Osteoblast (primary cell): ENCODE data around the gene DDX55. TPM values are rescaled to one million over a fixed set of nuclear protein-coding genes. Genes with fewer than 3 reads are reported as not detected.

Experiments
- DNase-seq: peaks from one replicate; pipeline ENCODE4 v3.0.0; 2011; ENCODE audit warnings: low spot score, mixed read lengths; ENCODE audit not compliant: insufficient read length; ENCODE audit errors: missing footprints
- H2AFZ ChIP-seq: 2 replicates; pipeline ENCODE4 v1.6.0; 2011; ENCODE audit warnings: mild to moderate bottlenecking, low read length
- H3K27ac ChIP-seq: 2 replicates; pipeline ENCODE4 v1.5.1; 2011; ENCODE audit warnings: mild to moderate bottlenecking, low read depth, low read length, moderate library complexity
- H3K27me3 ChIP-seq: 2 replicates; pipeline ENCODE4 v1.6.0; 2012; ENCODE audit warnings: mild to moderate bottlenecking, control low read depth, inconsistent platforms, low read length, moderate library complexity; ENCODE audit not compliant: insufficient read depth
- H3K36me3 ChIP-seq: 2 replicates; pipeline ENCODE4 v1.5.1; 2011; ENCODE audit warnings: mild to moderate bottlenecking, low read length, control low read depth, moderate library complexity; ENCODE audit not compliant: insufficient read depth
- H3K4me1 ChIP-seq: 2 replicates; pipeline ENCODE4 v1.5.1; 2011; ENCODE audit warnings: mild to moderate bottlenecking, low read length, control low read depth, moderate library complexity; ENCODE audit not compliant: insufficient read depth
- H3K4me2 ChIP-seq: 2 replicates; pipeline ENCODE4 v1.6.0; 2011; ENCODE audit warnings: mild to moderate bottlenecking, low read length; ENCODE audit not compliant: insufficient read depth
- H3K4me3 ChIP-seq: fragments of 200-600 bp; sonication (generic); 3 replicates; pipeline ENCODE4 v1.5.1; 2012; ENCODE audit warnings: mild to moderate bottlenecking, low read length, inconsistent platforms; ENCODE audit not compliant: insufficient read depth
- H3K79me2 ChIP-seq: 2 replicates; pipeline ENCODE4 v1.6.0; 2012; ENCODE audit warnings: mild to moderate bottlenecking, low read length, control low read depth, inconsistent platforms; ENCODE audit not compliant: insufficient read depth
- H3K9me3 ChIP-seq: 2 replicates; pipeline ENCODE4 v1.5.1; 2011; ENCODE audit warnings: low read depth, low read length, control low read depth
- H4K20me1 ChIP-seq: 2 replicates; pipeline ENCODE4 v1.6.0; 2012; ENCODE audit warnings: mild to moderate bottlenecking, low read length, control low read depth; ENCODE audit not compliant: insufficient read depth
- CTCF ChIP-seq: IDR thresholded peaks from 2 replicates; pipeline ENCODE4 v1.5.1; 2011; ENCODE audit warnings: mild to moderate bottlenecking, low read depth, low read length, moderate library complexity; ENCODE audit errors: extremely low read depth
- small RNA-seq: library from RNA; depleted of rRNA; stranded (forward); fragments of <200 nt; gene quantifications from one replicate; pipeline ENCODE3, GENCODE V24; 2012
- total RNA-seq: library from RNA; depleted of rRNA; stranded (reverse); fragments of >200 nt; gene quantifications from 2 replicates; pipeline ENCODE4 v1.2.3, GENCODE V29; 2012

Gene DDX55
- total RNA-seq, 1 donor: 20.6 TPM

- Histone ChIP-seq H3K9me3 (no peaks in the 10 kb centered on the region), H3K79me2 (no peaks in the 10 kb centered on the region), H4K20me1 (no peaks in the 10 kb centered on the region), H3K4me2 (no peak overlapping the region), H2AFZ (no peak overlapping the region), H3K4me1 (peaks cover 17% of the 10 kb centered on the region), H3K27ac (no peak overlapping the region), H3K4me3 (no peak overlapping the region), H3K27me3 (no peaks in the 10 kb centered on the region), H3K36me3 (peaks cover 45% of the 10 kb centered on the region)
- no peak for DNase-seq
- TF ChIP-seq CTCF: no peak
These were observed 54.5 kb downstream of the DDX55 start for GRCh38 chr12:123656392-123656791.

- no peak for DNase-seq
- Histone ChIP-seq H3K4me1 (peaks cover 17% of the 10 kb centered on the region), H3K36me3 (peaks cover 39% of the 10 kb centered on the region), H3K79me2 (no peaks in the 10 kb centered on the region), H3K4me2 (no peak overlapping the region), H4K20me1 (no peaks in the 10 kb centered on the region), H3K4me3 (no peak overlapping the region), H3K27ac (no peak overlapping the region), H3K9me3 (no peaks in the 10 kb centered on the region), H3K27me3 (no peaks in the 10 kb centered on the region), H2AFZ (no peak overlapping the region)
- no peak for TF ChIP-seq CTCF
These were observed 55.3 kb downstream of the DDX55 start for GRCh38 chr12:123657211-123657610.

GRCh38 chr12:123659996-123660727 lies 58.3 kb downstream of the DDX55 start:
- peak; percentile 91 for DNase-seq
- H3K79me2 ChIP-seq: no peaks in the 10 kb centered on the region
- peak overlapping the region; percentile 14 for H3K4me3 ChIP-seq
- H3K27me3 ChIP-seq: no peaks in the 10 kb centered on the region
- no peaks in the 10 kb centered on the region for H4K20me1 ChIP-seq
- no peaks in the 10 kb centered on the region for H3K9me3 ChIP-seq
- TF ChIP-seq CTCF: no peak
- H3K4me1 ChIP-seq: peaks cover 17% of the 10 kb centered on the region
- H2AFZ ChIP-seq: peak overlapping the region; percentile 53
- peaks cover 42% of the 10 kb centered on the region for H3K36me3 ChIP-seq
- H3K27ac ChIP-seq: peak overlapping the region; percentile 86
- peak overlapping the region; percentile 64 for H3K4me2 ChIP-seq

GRCh38 chr12:123667771-123668170 lies 65.9 kb downstream of the DDX55 start:
- H3K4me1 ChIP-seq: peaks cover 5% of the 10 kb centered on the region
- H3K27ac ChIP-seq: no peak overlapping the region
- H3K27me3 ChIP-seq: no peaks in the 10 kb centered on the region
- no peak overlapping the region for H3K4me3 ChIP-seq
- H4K20me1 ChIP-seq: no peaks in the 10 kb centered on the region
- TF ChIP-seq CTCF: no peak
- no peak overlapping the region for H3K4me2 ChIP-seq
- H3K9me3 ChIP-seq: no peaks in the 10 kb centered on the region
- no peak for DNase-seq
- no peak overlapping the region for H2AFZ ChIP-seq
- peaks cover 5% of the 10 kb centered on the region for H3K36me3 ChIP-seq
- no peaks in the 10 kb centered on the region for H3K79me2 ChIP-seq

Small RNA genes lying within 50 kb of the gene (small RNA-seq; reads per million reads assigned to genes)
- 8.1 reads per million, percentile 91 among the genes with 10 or more reads in this experiment for gene SNORA9B

Other genes starting within 250 kb of the DDX55 start
- 28.6 and 30.4 TPM in 2 replicates for gene SBNO1, start 237.3 kb upstream of the DDX55 start, total RNA-seq
- 49.6 and 51.0 TPM in 2 replicates for gene KMT5A, start 218.0 kb upstream of the DDX55 start, total RNA-seq
- gene RILPL2, start 165.4 kb upstream of the DDX55 start, total RNA-seq: 5.1 and 5.3 TPM in 2 replicates
- gene SNRNP35, start 144.0 kb upstream of the DDX55 start, total RNA-seq: 10.3 and 15.6 TPM in 2 replicates
- gene RILPL1, start 68.4 kb upstream of the DDX55 start, total RNA-seq: 14.7 and 16.3 TPM in 2 replicates
- gene TMED2, start 17.5 kb upstream of the DDX55 start, total RNA-seq: 382 and 418 TPM in 2 replicates
- gene EIF2B1, start 31.6 kb downstream of the DDX55 start, total RNA-seq: 32.4 and 32.6 TPM in 2 replicates
- gene GTF2H3, start 31.7 kb downstream of the DDX55 start, total RNA-seq: 35.9 and 38.7 TPM in 2 replicates
- gene TCTN2, start 69.0 kb downstream of the DDX55 start, total RNA-seq: 23.5 and 23.6 TPM in 2 replicates
- gene ATP6V0A2, start 110.3 kb downstream of the DDX55 start, total RNA-seq: 27.1 and 31.1 TPM in 2 replicates
- gene DNAH10, start 160.2 kb downstream of the DDX55 start, total RNA-seq: 0.72 and 1.5 TPM in 2 replicates